Stimulated activated CD8-positive, alpha-beta memory T cell treated with anti-CD3 and anti-CD28 coated beads, Interleukin-12 subunit alpha, Interleukin-12 subunit beta, amount 100 ng/mL, for 24 hours (primary cell): ENCODE results near the gene CEMIP.

Source experiments
- DNase-seq: peaks from one replicate; pipeline ENCODE4 v3.0.0-alpha.2; 2020; ENCODE audit errors: extremely low read depth

Gene CEMIP

GRCh38 chr15:80982839-80983238, 203.7 kb downstream of the CEMIP start:
- DNase-seq, result no peak

GRCh38 chr15:80984856-80985255, 205.7 kb downstream of the CEMIP start:
- no peak for DNase-seq

- DNase-seq, result no peak
Measured at GRCh38 chr15:80985981-80986380, 206.8 kb downstream of the CEMIP start.

GRCh38 chr15:80986487-80986886, 207.3 kb downstream of the CEMIP start:
- no peak for DNase-seq

GRCh38 chr15:80988148-80988796, 209.1 kb downstream of the CEMIP start:
- DNase-seq, result no peak

GRCh38 chr15:80989081-80989517, 209.9 kb downstream of the CEMIP start:
- no peak for DNase-seq

GRCh38 chr15:80989518-80990478, 210.6 kb downstream of the CEMIP start, which contains the start of gene MESD:
Gene MESD, minus strand, starts transcription at chr15:80989819. Its CDS starts 28 bp downstream, at chr15:80989791.
- peak; percentile 95 for DNase-seq

- no peak for DNase-seq
Measured at GRCh38 chr15:80990955-80991354, 211.8 kb downstream of the CEMIP start.

GRCh38 chr15:80991421-80991820, 212.3 kb downstream of the CEMIP start:
- no peak for DNase-seq

GRCh38 chr15:80992006-80992405, 212.8 kb downstream of the CEMIP start:
- no peak for DNase-seq

GRCh38 chr15:80992441-80992840, 213.3 kb downstream of the CEMIP start:
- DNase-seq, result no peak

GRCh38 chr15:80996247-80996646, 217.1 kb downstream of the CEMIP start:
- DNase-seq, result no peak

- DNase-seq, result no peak
Measured at GRCh38 chr15:80997692-80998091, 218.5 kb downstream of the CEMIP start.

GRCh38 chr15:80998251-80998650, 219.1 kb downstream of the CEMIP start:
- no peak for DNase-seq

- DNase-seq, result peak; percentile 27
Measured at GRCh38 chr15:80999623-81000036, 220.5 kb downstream of the CEMIP start.

GRCh38 chr15:81000144-81000623, 221.0 kb downstream of the CEMIP start:
- DNase-seq, result no peak

GRCh38 chr15:81000624-81001151, 221.5 kb downstream of the CEMIP start, which contains the start of gene TLNRD1:
Gene TLNRD1, plus strand, starts transcription at chr15:81000923. Its CDS starts 1,349 bp downstream, at chr15:81002272.
- peak; percentile 57 for DNase-seq
